ENCODE data around the gene COA8. TPM values are rescaled to one million over a fixed set of nuclear protein-coding genes. Genes with fewer than 3 reads are reported as not detected.
A peak's percentile ranks its signal among the peaks of the same experiment; 100 is the strongest.

COA8 gene
- total and polyA plus RNA-seq, 9 of the 15 experiments (the other 6 are each of a cell fraction or from before 2014, with no cell fraction given): 5.0 to 35.3 (median 25.7) TPM

DNA sequence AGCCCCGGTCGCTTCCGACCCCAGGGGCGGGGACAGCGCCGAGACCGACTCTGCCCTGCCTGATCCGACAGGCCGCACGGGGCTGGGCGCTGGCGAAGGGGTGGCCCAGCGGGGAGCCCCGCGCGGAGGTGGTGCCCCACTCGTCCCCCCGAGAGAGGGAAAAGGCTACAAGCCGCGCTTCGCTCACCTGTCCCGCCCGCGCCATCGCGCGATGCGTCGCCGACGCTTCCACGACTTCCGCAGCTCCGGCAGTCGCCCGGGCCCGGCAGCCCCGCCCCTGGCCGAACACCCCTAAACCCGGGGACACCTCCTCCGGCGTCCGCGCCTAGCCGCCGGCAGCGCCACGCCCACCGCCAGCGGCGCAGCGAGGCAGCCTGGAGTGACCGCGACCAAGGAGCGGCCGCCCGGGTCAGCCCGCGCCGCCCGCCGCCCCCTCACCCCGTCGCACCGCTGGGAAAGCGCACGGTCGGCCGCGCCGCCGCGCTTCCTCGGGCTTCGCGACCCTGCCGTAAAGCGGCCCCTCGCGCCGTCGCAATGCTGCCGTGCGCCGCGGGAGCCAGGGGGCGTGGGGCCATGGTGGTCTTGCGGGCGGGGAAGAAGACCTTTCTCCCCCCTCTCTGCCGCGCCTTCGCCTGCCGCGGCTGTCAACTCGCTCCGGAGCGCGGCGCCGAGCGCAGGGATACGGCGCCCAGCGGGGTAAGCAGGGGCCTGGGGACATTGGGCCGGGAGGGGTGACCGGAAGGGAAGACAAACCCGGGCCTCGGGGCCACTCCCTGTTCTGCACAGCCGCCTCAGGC, at the start of gene COA8, which contains the start of gene BAG5 (continued):
- TF ChIP-seq ZNF449 (CRISPR knock-in tag; IDR thresholded peaks at IDR 0.05) (no peak), ZKSCAN3 (CRISPR knock-in tag; IDR thresholded peaks at IDR 0.05) (no peak), NBN (IDR thresholded peaks at IDR 0.05; ENCODE audit: low read depth) (no peak), TRIM28 (IDR thresholded peaks at IDR 0.05) (no peak), RBFOX2 (IDR thresholded peaks at IDR 0.05; ENCODE audit: low read depth, low read length) (peak; percentile 89), GABPA (tag; conservative IDR thresholded peaks at IDR 0.05; ENCODE audit: low read depth) (peak; percentile 79), YY1 (IDR thresholded peaks at IDR 0.05; ENCODE audit: borderline replicate concordance in 1 of 3, control insufficient read depth in 1 of 3, extremely low read depth in 1 of 3, insufficient read depth in 3 of 3, insufficient read length in 1 of 3, insufficient replicate concordance in 2 of 3, low read depth in 1 of 3, low read length in 2 of 3) (peak in 1 of 3 experiments; percentile 53), OTX1 (CRISPR knock-in tag; IDR thresholded peaks at IDR 0.05) (no peak), LEF1 (IDR thresholded peaks at IDR 0.05) (no peak), SAP30 (IDR thresholded peaks at IDR 0.05; ENCODE audit: borderline replicate concordance, insufficient read depth, low read depth, low read length, poor library complexity, severe bottlenecking) (peak; percentile 64), ZBTB26 (CRISPR knock-in tag; IDR thresholded peaks at IDR 0.05) (no peak), DIDO1 (tag; IDR thresholded peaks at IDR 0.05; ENCODE audit: low read depth) (no peak), ZNF124 (CRISPR knock-in tag; IDR thresholded peaks at IDR 0.05) (no peak), MEF2A (IDR thresholded peaks at IDR 0.05; ENCODE audit: control insufficient read depth, low read depth, low read length) (no peak), PHB (CRISPR knock-in tag; IDR thresholded peaks at IDR 0.05) (no peak), ZNF717 (CRISPR knock-in tag; IDR thresholded peaks at IDR 0.05) (no peak), DDX20 (tag; IDR thresholded peaks at IDR 0.05; ENCODE audit: low read depth) (no peak), ZBTB17 (CRISPR knock-in tag; IDR thresholded peaks at IDR 0.05) (no peak), NONO (IDR thresholded peaks at IDR 0.05; ENCODE audit: low read depth in 2 of 2, low read length in 1 of 2) (peak; percentile 30 to 72; a peak in 2 of 4 replicates), JUNB (CRISPR knock-in tag; conservative IDR thresholded peaks at IDR 0.05) (no peak), PKNOX1 (IDR thresholded peaks at IDR 0.05) (no peak), TRIM24 (IDR thresholded peaks at IDR 0.05) (no peak), ADNP (tag; IDR thresholded peaks at IDR 0.05) (no peak)
- TF ChIP-seq, protein P1, sequence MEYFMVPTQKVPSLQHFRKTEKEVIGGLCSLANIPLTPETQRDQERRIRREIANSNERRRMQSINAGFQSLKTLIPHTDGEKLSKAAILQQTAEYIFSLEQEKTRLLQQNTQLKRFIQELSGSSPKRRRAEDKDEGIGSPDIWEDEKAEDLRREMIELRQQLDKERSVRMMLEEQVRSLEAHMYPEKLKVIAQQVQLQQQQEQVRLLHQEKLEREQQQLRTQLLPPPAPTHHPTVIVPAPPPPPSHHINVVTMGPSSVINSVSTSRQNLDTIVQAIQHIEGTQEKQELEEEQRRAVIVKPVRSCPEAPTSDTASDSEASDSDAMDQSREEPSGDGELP (CRISPR knock-in tag; IDR thresholded peaks at IDR 0.05; ENCODE audit: borderline replicate concordance): no peak; the same call in 1 of the 2 replicates
